H1 (cell line): ENCODE data around the gene ANKLE1. TPM values are rescaled to one million over a fixed set of nuclear protein-coding genes. Genes with fewer than 3 reads are reported as not detected.

Experiments
- CTCF ChIA-PET: fragments of 300-600 bp; sonication (Branson Sonifier 250); formaldehyde crosslinking; loops from one replicate; lab custom pipeline; 2021; ENCODE audit not compliant: partially characterized antibody; lab: Charles Lee
- POLR2A ChIA-PET: fragments of 300-600 bp; sonication (Branson Sonifier 250); formaldehyde crosslinking; loops from one replicate; lab custom pipeline; 2021; ENCODE audit warnings: inconsistent platforms; ENCODE audit not compliant: partially characterized antibody; lab: Charles Lee
- DNase-seq, 2 experiments: peaks; one replicate each; pipeline versions ENCODE4 v3.0.0 to v3.0.0-alpha.2; 2010 to 2022; ENCODE audit warnings: low spot score in 2 of 2, low read depth in 1 of 2, mixed read lengths in 1 of 2
- FAIRE-seq: peaks from 2 replicates; lab custom pipeline; 2011; peaks lifted over from hg19 to GRCh38; lab: Jason Lieb, UNC
- H2AFZ ChIP-seq: 2 replicates; pipeline ENCODE4 v1.8.1; 2012; ENCODE audit warnings: low read length, inconsistent platforms
- H2AK5ac ChIP-seq: 2 replicates; pipeline ENCODE4 v1.6.1; 2013; ENCODE audit warnings: low read depth, low read length
- H2BK120ac ChIP-seq: replicated peaks from 2 replicates; pipeline ENCODE3; 2013; ENCODE audit warnings: low read depth, low read length, inconsistent platforms
- H2BK12ac ChIP-seq: 2 replicates; pipeline ENCODE4 v1.6.1; 2013; ENCODE audit warnings: low read depth, low read length
- H2BK15ac ChIP-seq: 2 replicates; pipeline ENCODE4 v1.6.1; 2013; ENCODE audit warnings: low read length
- H2BK20ac ChIP-seq: 2 replicates; pipeline ENCODE4 v1.6.1; 2013; ENCODE audit warnings: low read length
- H2BK5ac ChIP-seq: 2 replicates; pipeline ENCODE4 v1.6.1; 2013; ENCODE audit warnings: low read depth, low read length
- H3K14ac ChIP-seq: 2 replicates; pipeline ENCODE4 v1.6.1; 2013; ENCODE audit warnings: inconsistent platforms; ENCODE audit not compliant: insufficient read length
- H3K18ac ChIP-seq: 2 replicates; pipeline ENCODE4 v1.6.1; 2013; ENCODE audit warnings: low read length; ENCODE audit errors: extremely low read depth
- H3K23ac ChIP-seq: 2 replicates; pipeline ENCODE4 v1.6.1; 2013; ENCODE audit warnings: inconsistent platforms; ENCODE audit not compliant: insufficient read length
- H3K23me2 ChIP-seq: 2 replicates; pipeline ENCODE4 v1.6.1; 2013; ENCODE audit warnings: low read depth, low read length
- H3K27ac ChIP-seq: 2 replicates; pipeline ENCODE4 v1.6.1; 2011; ENCODE audit warnings: low read depth, low read length, inconsistent platforms
- H3K27me3 ChIP-seq, 4 experiments: replicated peaks in 1 of 4; 1 replicate in 1 of 4; 2 replicates in 3 of 4; pipeline versions ENCODE4 v1.6.1 to v1.8.1; 2011 to 2013; ENCODE audit warnings: low read length in 3 of 4, mild to moderate bottlenecking in 3 of 4, inconsistent platforms in 2 of 4, mixed read lengths in 2 of 4, moderate library complexity in 1 of 4; ENCODE audit not compliant: control insufficient read depth in 3 of 4, insufficient read depth in 3 of 4; ENCODE audit errors: extremely low read depth in 1 of 4
- H3K36me3 ChIP-seq, 4 experiments: 2 replicates each; pipeline versions ENCODE4 v1.6.1 to v1.8.1; 2011 to 2013; ENCODE audit warnings: mild to moderate bottlenecking in 4 of 4, low read length in 3 of 4, moderate library complexity in 2 of 4, control low read depth in 1 of 4, inconsistent platforms in 1 of 4; ENCODE audit not compliant: insufficient read depth in 4 of 4, control insufficient read depth in 2 of 4
- H3K4ac ChIP-seq: replicated peaks from 2 replicates; pipeline ENCODE3; 2013; ENCODE audit warnings: low read length, low read depth, mixed read lengths, inconsistent platforms; ENCODE audit not compliant: insufficient read length
- H3K4me1 ChIP-seq, 4 experiments: replicated peaks in 1 of 4; 1 replicate in 1 of 4; 2 replicates in 3 of 4; pipeline versions ENCODE4 v1.6.1 to v1.8.1; 2011 to 2013; ENCODE audit warnings: low read length in 3 of 4, inconsistent platforms in 2 of 4, mixed read lengths in 1 of 4; ENCODE audit not compliant: insufficient read depth in 4 of 4, control insufficient read depth in 3 of 4
- H3K4me2 ChIP-seq, 2 experiments: 2 replicates each; pipeline versions ENCODE4 v1.6.1 to v1.8.1; 2011 to 2013; ENCODE audit warnings: low read depth in 2 of 2, low read length in 2 of 2, control low read depth in 1 of 2, inconsistent platforms in 1 of 2, mild to moderate bottlenecking in 1 of 2; ENCODE audit not compliant: insufficient read depth in 1 of 2
- H3K4me3 ChIP-seq, 4 experiments: fragments of 200-600, 300-600 bp in 1 of 4; sonication (generic), shearing (Covaris generic), sonication (Bioruptor Twin) in 1 of 4; 2 replicates each; pipeline versions ENCODE4 v1.5.1 to v1.8.1; 2011 to 2016; ENCODE audit warnings: low read length in 4 of 4, low read depth in 3 of 4, control low read depth in 2 of 4, inconsistent platforms in 2 of 4, mild to moderate bottlenecking in 2 of 4, mixed read lengths in 1 of 4, moderate library complexity in 1 of 4; ENCODE audit not compliant: insufficient read depth in 2 of 4; ENCODE audit errors: extremely low read depth in 1 of 4
- H3K56ac ChIP-seq: replicated peaks from 2 replicates; pipeline ENCODE3; 2013; ENCODE audit warnings: low read depth, mild to moderate bottlenecking, mixed read lengths, low read length, inconsistent platforms; ENCODE audit not compliant: insufficient read length
- H3K79me1 ChIP-seq: 2 replicates; pipeline ENCODE4 v1.6.1; 2013; ENCODE audit warnings: low read depth, low read length, control low read depth
- H3K79me2 ChIP-seq, 2 experiments: 2 replicates each; pipeline versions ENCODE4 v1.6.1 to v1.8.1; 2012 to 2013; ENCODE audit warnings: low read length in 2 of 2, mild to moderate bottlenecking in 2 of 2, inconsistent platforms in 1 of 2; ENCODE audit not compliant: insufficient read depth in 2 of 2, control insufficient read depth in 1 of 2
- H3K9ac ChIP-seq, 4 experiments: replicated peaks in 1 of 4; 1 replicate in 1 of 4; 2 replicates in 3 of 4; pipeline versions ENCODE4 v1.6.1 to v1.8.1; 2011 to 2013; ENCODE audit warnings: low read depth in 3 of 4, low read length in 3 of 4, control low read depth in 2 of 4, mild to moderate bottlenecking in 2 of 4, moderate library complexity in 2 of 4, inconsistent platforms in 1 of 4; ENCODE audit errors: extremely low read depth in 1 of 4
- H3K9me3 ChIP-seq, 2 experiments: 2 replicates each; pipeline versions ENCODE4 v1.6.1 to v1.8.1; 2012 to 2013; ENCODE audit warnings: mild to moderate bottlenecking in 2 of 2, moderate library complexity in 2 of 2, control low read depth in 1 of 2, inconsistent platforms in 1 of 2, low read depth in 1 of 2, low read length in 1 of 2, mixed read lengths in 1 of 2; ENCODE audit not compliant: insufficient read depth in 2 of 2
- H4K20me1 ChIP-seq, 2 experiments: replicated peaks in 1 of 2; 2 replicates each; pipeline versions ENCODE3 to v1.8.1; 2011 to 2013; ENCODE audit warnings: inconsistent platforms in 2 of 2, low read length in 2 of 2, mild to moderate bottlenecking in 1 of 2; ENCODE audit not compliant: insufficient read depth in 2 of 2, control insufficient read depth in 1 of 2
- H4K5ac ChIP-seq: 2 replicates; pipeline ENCODE4 v1.6.1; 2013; ENCODE audit warnings: low read length, low read depth, mixed read lengths, inconsistent platforms; ENCODE audit not compliant: insufficient read length
- H4K8ac ChIP-seq: 2 replicates; pipeline ENCODE4 v1.8.0; 2013; ENCODE audit warnings: mild to moderate bottlenecking, moderate library complexity, low read length, inconsistent platforms; ENCODE audit not compliant: insufficient read depth; ENCODE audit errors: extremely low read depth
- H4K91ac ChIP-seq: replicated peaks from 2 replicates; pipeline ENCODE3; 2013; ENCODE audit warnings: low read length, mixed read lengths, inconsistent platforms; ENCODE audit not compliant: insufficient read length
- ASH2L ChIP-seq: fragments of 200-600, 300-600 bp; sonication (generic); IDR thresholded peaks from one replicate; pipeline ENCODE4 v1.7.1; 2017; ENCODE audit warnings: low read length
- ATF2 ChIP-seq: IDR thresholded peaks from 2 replicates; pipeline ENCODE4 v1.6.1; 2012; ENCODE audit warnings: low read length, inconsistent platforms
- BACH1 ChIP-seq: IDR thresholded peaks from 2 replicates; pipeline ENCODE4 v1.6.1; 2012; ENCODE audit warnings: low read length, improper control_type of control experiment
- RFX5 ChIP-seq: IDR thresholded peaks from 2 replicates; pipeline ENCODE4 v1.6.1; 2011; ENCODE audit warnings: low read depth, low read length, improper control_type of control experiment, borderline replicate concordance
- RXRA ChIP-seq: IDR thresholded peaks from 2 replicates; pipeline ENCODE4 v1.6.1; 2011; ENCODE audit warnings: low read depth, mild to moderate bottlenecking, low read length, moderate library complexity; ENCODE audit not compliant: insufficient read depth
- SIRT6 ChIP-seq: IDR thresholded peaks from one replicate; pipeline ENCODE4 v1.7.1; 2012; ENCODE audit warnings: low read length, inconsistent platforms
- SP1 ChIP-seq: IDR thresholded peaks from 2 replicates; pipeline ENCODE4 v1.6.1; 2011; ENCODE audit warnings: low read depth, low read length
- SRF ChIP-seq: IDR thresholded peaks from 2 replicates; pipeline ENCODE4 v1.6.1; 2011; ENCODE audit warnings: mild to moderate bottlenecking, low read depth, low read length, moderate library complexity
- WGBS, 2 experiments: shearing (Covaris generic) in 1 of 2; methylation state at CpG; one replicate each; pipeline versions ENCODE4 v1.1.6 to v1.1.7; 2013 to 2015; ENCODE audit warnings: low lambda C conversion rate in 2 of 2, mixed read lengths in 2 of 2, inconsistent platforms in 1 of 2, low coverage in 1 of 2, missing lambda C conversion rate in 1 of 2; ENCODE audit not compliant: insufficient replicate concordance in 2 of 2, insufficient coverage in 1 of 2, insufficient read length in 1 of 2; ENCODE audit errors: extremely low coverage in 1 of 2, missing lambda C conversion rate in 1 of 2; 5-methylcytosine and 5-hydroxymethylcytosine counted together
- polyA plus RNA-seq, 7 experiments: library from polyadenylated mRNA; depleted of rRNA in 3 of 7; stranded (reverse) in 5 of 7; unstranded in 2 of 7; fragments of >200 nt in 5 of 7; fragments of 200-250 nt in 2 of 7; gene quantifications; 1 replicate in 5 of 7; 2 replicates in 1 of 7; 4 replicates in 1 of 7; pipeline versions ENCODE4 v1.2.1 to v1.2.3, GENCODE V29; 2011 to 2013; ENCODE audit warnings: missing spikeins in 2 of 7, mixed read lengths in 2 of 7
- total RNA-seq: library from RNA; stranded (reverse); fragmentation: NEBNext Ultra II Directional; extraction: Animal tissue kit (Norgen Biotek cat#: 25700); gene quantifications from 2 replicates; pipeline ENCODE4 v1.2.1, GENCODE V29; 2021

Gene ANKLE1
- total and polyA plus RNA-seq, 2 of the 8 experiments (the other 6 are each of a cell fraction or from before 2014, with no cell fraction given): 6.1 to 9.6 TPM

- H3K4ac ChIP-seq: no peak overlapping the region
- H2AK5ac ChIP-seq: no peak overlapping the region
- no peak overlapping the region for H2BK5ac ChIP-seq
- no peak for FAIRE-seq
- no peak overlapping the region for H2AFZ ChIP-seq
- no peak overlapping the region for H3K4me3 ChIP-seq
- TF ChIP-seq RFX5 (no peak), SP1 (no peak), BACH1 (no peak), ASH2L (no peak), SRF (no peak), SIRT6 (no peak), RXRA (no peak), ATF2 (no peak)
- no peak overlapping the region for H3K18ac ChIP-seq
- H2BK20ac ChIP-seq: no peak overlapping the region
- DNase-seq: no peak
- H3K4me2 ChIP-seq: no peak overlapping the region
- no peak overlapping the region for H4K91ac ChIP-seq
- H3K79me2 ChIP-seq: no peaks in the 10 kb centered on the region
- ChIA-PET POLR2A (interaction anchor here (0.7 to 1.8 kb wide), 3 partner anchors 19 to 86 kb away, joined by 3 read pairs; partner anchors contain the start of gene BABAM1), CTCF (interaction anchor here (1.0 to 5.6 kb wide), 4 partner anchors 21 to 105 kb away, joined by 3 to 28 read pairs (median 4); partner anchors contain the start of genes USE1 and USHBP1)
- H2BK12ac ChIP-seq: 0 out of 2 replicates have a peak overlapping the region, but pooled peaks have one; percentile 17
- H3K79me1 ChIP-seq: no peaks in the 10 kb centered on the region; the same call in 1 of the 2 replicates
- H3K4me1 ChIP-seq: peaks cover 0 to 3% (median under 1%) of the 10 kb centered on the region in 4 experiments; a peak in 3 of 7 replicates
- H3K27ac ChIP-seq: no peak overlapping the region
- H2BK15ac ChIP-seq: no peak overlapping the region
- H3K23me2 ChIP-seq: no peaks in the 10 kb centered on the region; the same call in 1 of the 2 replicates
- H3K14ac ChIP-seq: no peak overlapping the region
- 93% methylated on average over 18 of the region's 18 CpGs; no CpG with 5 or more reads in 1 of the 2 experiments for WGBS, 2 experiments
- H4K8ac ChIP-seq: no peak overlapping the region
- H4K5ac ChIP-seq: no peak overlapping the region
- H3K36me3 ChIP-seq: no peaks in the 10 kb centered on the region
- H3K23ac ChIP-seq: no peak overlapping the region
- peaks cover 0 to 1% of the 10 kb centered on the region in 2 experiments for H4K20me1 ChIP-seq
- H3K27me3 ChIP-seq: peaks cover 0 to 3% (median 0%) of the 10 kb centered on the region in 4 experiments; a peak in 3 of 7 replicates
- H2BK120ac ChIP-seq: no peak overlapping the region
- no peak overlapping the region for H3K56ac ChIP-seq
- H3K9me3 ChIP-seq: peaks cover 0 to 6% of the 10 kb centered on the region in 2 experiments; a peak in 1 of 4 replicates
- no peak overlapping the region for H3K9ac ChIP-seq
Measured at GRCh38 chr19:17285415-17286135, 3.9 kb downstream of the ANKLE1 start.
